EH (cell line): ENCODE measurements around the gene CCDC107.
"Not testable (repeated sequence)": the region's sequence is repeated elsewhere in the genome, so short reads cannot be mapped to it uniquely, and the experiment has no call there.

ENCODE experiments used
- DNase-seq: peaks from one replicate; pipeline ENCODE4 v3.0.0-alpha.2; 2015; ENCODE audit warnings: low read depth

Gene CCDC107

GRCh38 chr9:35638751-35639150 is 19.3 kb upstream of the CCDC107 start:
- not testable (repeated sequence) for DNase-seq

DNA sequence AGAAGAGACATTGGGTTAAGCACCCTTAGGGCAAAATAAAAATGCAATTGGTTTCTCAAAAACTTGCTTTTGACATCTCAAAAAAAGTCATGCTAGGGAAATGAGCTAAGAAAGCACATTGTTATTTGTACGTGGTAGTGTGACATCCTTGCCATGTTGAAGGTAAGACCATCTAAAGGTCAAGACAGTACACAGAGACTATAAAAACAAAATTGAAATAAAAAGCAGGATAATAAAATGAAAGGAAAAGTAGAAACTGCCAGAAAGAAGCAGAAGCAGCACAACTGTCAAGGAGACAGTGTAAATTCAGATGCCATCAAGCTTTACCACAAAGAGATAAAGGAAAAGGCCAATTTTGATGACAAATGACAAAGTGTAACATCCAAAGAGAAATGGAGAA is 18.9 kb upstream of the CCDC107 start:
- peak; percentile 40 for DNase-seq

GRCh38 chr9:35639631-35640030 is 18.5 kb upstream of the CCDC107 start:
- DNase-seq: no peak

GRCh38 chr9:35640431-35640830 is 17.7 kb upstream of the CCDC107 start:
- not testable (repeated sequence) for DNase-seq

DNA sequence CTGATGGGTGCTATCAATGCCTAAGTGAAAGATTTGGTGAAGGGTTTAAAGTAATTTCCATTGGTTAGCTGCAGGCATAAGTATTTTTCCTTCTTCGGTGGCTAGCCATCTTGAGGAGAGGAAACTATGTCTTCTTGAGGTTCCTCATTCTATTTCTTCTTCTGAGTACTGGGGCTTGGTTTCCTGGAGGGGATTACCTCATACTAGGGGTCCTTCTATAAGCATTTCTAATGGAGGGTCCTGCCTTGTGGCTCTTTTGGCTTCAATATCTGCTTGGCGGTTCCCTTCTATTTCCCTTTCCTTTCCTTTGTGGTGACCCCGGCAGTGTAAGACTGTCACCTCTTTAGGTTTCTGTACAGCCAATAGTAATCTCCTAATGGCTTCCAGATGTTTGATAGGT is 16.6 kb upstream of the CCDC107 start:
- not testable (repeated sequence) for DNase-seq

DNA sequence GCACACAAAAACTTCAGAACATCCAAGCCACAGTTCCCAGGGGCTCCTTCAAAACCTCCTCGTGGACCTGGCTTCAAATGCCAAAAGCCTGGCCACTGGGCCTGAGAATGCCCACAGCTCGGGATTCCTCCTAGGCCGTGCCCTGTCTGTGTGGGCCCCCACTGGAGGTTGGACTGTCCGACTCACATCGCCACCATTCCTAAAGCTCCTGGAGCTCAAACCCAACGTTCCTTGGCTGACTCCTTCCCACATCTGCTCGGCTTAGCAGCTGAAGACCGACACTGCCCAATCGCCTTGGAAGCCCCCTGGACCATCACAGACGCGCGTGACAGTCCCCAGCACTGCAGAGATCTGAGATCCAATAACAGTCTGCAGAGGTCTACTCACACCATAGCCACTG is 15.0 kb upstream of the CCDC107 start:
- DNase-seq: no peak

DNA sequence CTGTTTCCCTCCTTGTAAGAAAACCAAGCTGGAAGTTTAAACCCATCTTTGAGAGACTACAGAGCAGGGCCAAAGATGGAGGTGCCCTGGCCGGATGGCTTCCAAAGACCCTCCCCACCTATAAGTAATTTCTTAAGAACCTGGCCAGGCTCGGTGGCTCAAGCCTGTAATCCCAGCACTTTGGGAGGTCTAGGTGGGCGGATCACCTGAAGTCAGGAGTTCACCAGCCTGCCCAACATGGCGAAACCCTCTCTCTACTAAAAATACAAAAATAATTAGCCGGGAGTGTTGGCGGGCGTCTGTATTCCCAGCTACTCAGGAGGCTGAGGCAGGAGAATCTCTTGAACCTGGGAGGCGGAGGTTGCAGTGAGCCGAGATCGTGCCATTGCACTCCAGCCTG is 12.4 kb upstream of the CCDC107 start:
- not testable (repeated sequence) for DNase-seq

DNA sequence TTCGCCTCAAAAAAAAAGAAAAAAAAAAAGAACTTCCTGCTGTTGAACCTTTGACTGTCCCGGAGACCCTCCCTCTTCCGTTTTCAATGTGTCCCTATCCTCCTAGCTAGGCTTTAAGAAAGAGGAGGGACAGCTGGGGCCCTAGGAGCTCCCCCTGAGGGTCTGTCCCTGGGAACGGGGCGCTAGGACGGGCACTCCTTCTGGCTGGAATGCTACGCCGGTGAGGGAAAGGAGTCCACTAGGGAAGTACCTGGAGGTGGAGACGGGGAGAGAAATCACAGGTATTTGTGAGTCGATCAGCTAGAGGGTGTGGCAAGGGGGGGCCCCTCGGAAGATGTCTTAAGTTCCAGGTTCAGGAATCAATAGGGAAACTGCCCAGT is 11.9 kb upstream of the CCDC107 start:
- no peak for DNase-seq

DNA sequence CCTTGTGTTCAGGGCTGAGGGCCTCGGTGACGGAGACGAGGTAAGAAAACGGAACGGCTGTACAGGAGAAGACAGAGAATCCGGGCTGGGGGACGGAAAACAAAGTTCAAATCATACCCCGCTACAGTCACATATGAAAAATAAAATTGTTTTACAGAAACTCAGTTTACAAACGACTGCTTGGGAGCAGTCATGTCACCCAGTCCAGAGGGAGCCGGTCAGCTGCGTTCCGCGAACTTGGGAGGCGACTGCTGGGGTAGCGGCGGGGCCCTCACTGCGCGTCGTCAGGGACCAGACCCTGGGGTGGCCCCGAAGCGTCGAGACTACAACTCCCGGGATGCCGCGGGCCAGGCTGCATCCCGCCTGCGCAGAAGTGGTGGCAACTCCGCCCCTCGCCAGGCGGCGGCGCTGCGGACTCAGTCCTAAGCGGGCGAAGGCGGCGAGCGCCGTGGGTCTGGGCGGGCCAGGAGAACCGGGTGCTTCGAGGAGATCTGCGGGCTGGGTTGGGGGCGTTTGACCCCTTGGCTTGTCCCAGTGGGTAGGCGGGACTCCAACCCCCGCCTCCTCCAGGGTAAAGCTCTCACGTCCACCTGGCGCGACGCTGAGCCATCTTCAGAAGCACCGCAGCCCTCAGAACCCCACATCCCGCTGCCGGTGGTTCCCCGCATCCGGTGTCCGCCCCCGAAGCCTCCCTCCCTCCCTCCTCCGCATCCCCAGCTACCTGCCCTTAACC is 11.4 kb upstream of the CCDC107 start:
- peak; percentile 87 for DNase-seq

- DNase-seq: no peak
These were observed 8.4 kb upstream of the CCDC107 start for GRCh38 chr9:35649431-35650340.

- DNase-seq: no peak
These were observed 7.5 kb upstream of the CCDC107 start, which contains the start of gene SIT1 for GRCh38 chr9:35650341-35651158. Gene SIT1 (minus strand): TSS chr9:35650931. CDS start chr9:35650853, 78 bp downstream.

- DNase-seq: peak; percentile 55
These were observed 5.9 kb upstream of the CCDC107 start for GRCh38 chr9:35651956-35652828.

DNA sequence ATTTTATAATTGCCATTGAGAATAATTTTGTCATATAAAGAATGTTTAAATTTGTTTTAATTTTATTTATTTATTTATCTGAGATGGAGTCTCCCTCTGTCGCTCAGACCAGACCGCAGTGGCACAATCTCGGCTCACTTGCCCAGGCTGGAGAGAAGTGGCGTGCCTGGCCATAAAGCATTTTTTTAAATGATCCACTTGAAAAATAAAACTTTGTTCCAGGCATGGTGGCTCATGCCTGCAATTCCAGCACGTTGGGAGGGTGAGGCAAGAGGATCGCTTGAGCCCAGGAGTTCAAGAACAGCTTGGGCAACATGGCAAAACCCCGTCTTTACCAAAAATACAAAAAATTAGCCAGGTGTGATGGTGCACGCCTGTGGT is 5.3 kb upstream of the CCDC107 start:
- DNase-seq: no peak

GRCh38 chr9:35653611-35654010 is 4.5 kb upstream of the CCDC107 start:
- DNase-seq: no peak

- DNase-seq: no peak
These were observed 1.7 kb upstream of the CCDC107 start for GRCh38 chr9:35656348-35656747.

- DNase-seq: peak; percentile 76
These were observed 1.1 kb upstream of the CCDC107 start for GRCh38 chr9:35656831-35657545.

GRCh38 chr9:35657546-35658136 is 451 bp upstream of the CCDC107 start, which contains the start of gene RMRP:
Gene RMRP (minus strand): TSS chr9:35658019.
- DNase-seq: peak; percentile 100

GRCh38 chr9:35658968-35659220 is 802 bp downstream of the CCDC107 start:
- DNase-seq: peak; percentile 80

DNA sequence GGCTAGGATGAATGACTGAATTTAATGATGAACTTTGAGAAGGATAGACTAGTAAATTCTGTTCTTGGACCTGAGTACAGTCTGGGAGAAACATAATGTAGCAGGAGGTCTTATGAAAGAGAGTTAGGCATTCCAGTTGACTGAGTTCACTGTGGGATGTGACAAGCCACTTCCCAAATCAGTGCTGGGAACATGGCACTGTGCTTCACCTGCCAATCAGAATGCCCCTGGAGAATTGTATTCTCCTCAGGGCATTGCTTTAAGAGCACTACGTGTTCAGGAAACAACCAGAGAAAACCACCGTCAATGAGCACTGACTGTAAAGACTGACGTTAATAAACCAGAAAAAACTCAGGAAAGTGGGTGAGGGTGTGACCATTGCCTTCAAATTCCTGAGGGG is 1.2 kb downstream of the CCDC107 start:
- peak; percentile 89 for DNase-seq

- peak; percentile 76 for DNase-seq
These were observed 2.9 kb downstream of the CCDC107 start for GRCh38 chr9:35660966-35661415.
